SU-DHL-6 (cell line): Measurements from ENCODE around the gene KREMEN1.

Experiments
- CTCF ChIP-seq: fragments of 200-600 bp; sonication (generic); IDR thresholded peaks from one replicate; pipeline ENCODE4 v1.5.1; 2017; ENCODE audit warnings: antibody characterized with exemption, mild to moderate bottlenecking, low read length, moderate library complexity; ENCODE audit not compliant: insufficient read depth, poor library complexity, severe bottlenecking
- EZH2phosphoT487 ChIP-seq: fragments of 200-600 bp; sonication (generic), shearing (Covaris generic); conservative IDR thresholded peaks from 2 replicates; pipeline ENCODE4 v1.6.1; 2018; ENCODE audit warnings: mild to moderate bottlenecking, antibody characterized with exemption, low read length, moderate library complexity, mixed read lengths

- TF ChIP-seq CTCF (no peak), EZH2phosphoT487 (no peak)
Observed at GRCh38 chr22:29205252-29205593, 132.4 kb downstream of the KREMEN1 start.
